Panc1 (cell line): Measurements from ENCODE around the gene IL37. TPM values are rescaled to one million over a fixed set of nuclear protein-coding genes. Genes with fewer than 3 reads are reported as not detected.

Experiments used
- ATAC-seq: fragments of 200-7000 bp; cut with Tn5 transposase; 2 replicates; pipeline ENCODE4 v1.9.1; 2020; ENCODE audit warnings: mild to moderate bottlenecking, moderate library complexity
- BruUV-seq: library from RNA; stranded (reverse); fragments of 400-500 nt; replicated peaks from 2 replicates; lab custom pipeline; 2021; lab: Mats Ljungman, UMichigan
- CTCF ChIA-PET: fragments of 300-600 bp; sonication (Branson Sonifier 250); formaldehyde crosslinking; loops from one replicate; lab custom pipeline; 2022; ENCODE audit warnings: antibody characterized with exemption; lab: Charles Lee
- POLR2A ChIA-PET: fragments of 300-600 bp; sonication (Branson Sonifier 250); formaldehyde crosslinking; loops from one replicate; lab custom pipeline; 2022; ENCODE audit warnings: antibody characterized with exemption; lab: Charles Lee
- DNase-seq: peaks from one replicate; pipeline ENCODE4 v3.0.0-alpha.2; 2010; ENCODE audit warnings: low read depth, low spot score
- H3K27ac ChIP-seq: 2 replicates; pipeline ENCODE4 v1.5.1; 2011; ENCODE audit warnings: mild to moderate bottlenecking, low read length, inconsistent platforms
- H3K27me3 ChIP-seq: fragments of 200-500 bp; sonication (Bioruptor generic); 2 replicates; pipeline ENCODE4 v1.6.0; 2014; ENCODE audit warnings: low read length, inconsistent platforms; ENCODE audit not compliant: control insufficient read depth, insufficient read depth
- H3K36me3 ChIP-seq: fragments of 200-500 bp; sonication (Bioruptor generic); 2 replicates; pipeline ENCODE4 v1.5.1; 2014; ENCODE audit warnings: inconsistent platforms, mild to moderate bottlenecking, low read length, moderate library complexity; ENCODE audit not compliant: control insufficient read depth, insufficient read depth
- H3K4me1 ChIP-seq: 2 replicates; pipeline ENCODE4 v1.5.1; 2011; ENCODE audit warnings: inconsistent platforms, mild to moderate bottlenecking, low read length, moderate library complexity; ENCODE audit not compliant: control insufficient read depth, insufficient read depth
- H3K4me3 ChIP-seq, 2 experiments: 2 replicates each; pipeline ENCODE4 v1.5.1; 2011 to 2012; ENCODE audit warnings: low read depth in 2 of 2, low read length in 2 of 2, mild to moderate bottlenecking in 2 of 2, inconsistent platforms in 1 of 2, moderate library complexity in 1 of 2
- H3K9me3 ChIP-seq: fragments of 200-500 bp; sonication (Bioruptor generic); 2 replicates; pipeline ENCODE4 v1.5.1; 2014; ENCODE audit warnings: low read depth, mild to moderate bottlenecking, inconsistent platforms, low read length, moderate library complexity; ENCODE audit not compliant: control insufficient read depth, insufficient read depth
- CTCF ChIP-seq: fragments of 450-650 bp; IDR thresholded peaks from 2 replicates; pipeline ENCODE4 v1.5.1; 2017; ENCODE audit warnings: mild to moderate bottlenecking
- POLR2AphosphoS5 ChIP-seq: IDR thresholded peaks from 2 replicates; pipeline ENCODE4 v1.6.1; 2012; ENCODE audit warnings: mild to moderate bottlenecking, low read depth, low read length, moderate library complexity
- SIN3A ChIP-seq: IDR thresholded peaks from 2 replicates; pipeline ENCODE4 v1.6.1; 2012; ENCODE audit warnings: low read depth, mild to moderate bottlenecking, low read length, moderate library complexity, borderline replicate concordance; ENCODE audit not compliant: insufficient read depth
- TCF7L2 ChIP-seq: IDR thresholded peaks from 2 replicates; pipeline ENCODE4 v1.6.1; 2011; ENCODE audit warnings: mild to moderate bottlenecking, low read depth, low read length, inconsistent platforms
- in situ Hi-C: cut with HindIII; loops from 2 replicates; pipeline ENCODE4 v1.10.0; 2016; ENCODE audit warnings: low sequenced_read_pairs, low pct_unique_long_range_greater_than_20kb
- intact Hi-C: fragments of 100-400 bp; cut with micrococcal nuclease; formaldehyde crosslinking; loops from one replicate; pipeline ENCODE4 v1.10.0; 2022; ENCODE audit not compliant: unreplicated experiment
- total RNA-seq: library from RNA; stranded (reverse); gene quantifications from one replicate; pipeline ENCODE4 v1.2.1, GENCODE V29; 2021; ENCODE audit not compliant: unreplicated experiment
- TF ChIP-seq, protein P1 (sequence below), 2 experiments: IDR thresholded peaks; 2 replicates each; pipeline ENCODE4 v1.6.1; 2011 to 2012; ENCODE audit warnings: low read depth in 2 of 2, control low read depth in 1 of 2, low read length in 1 of 2, mild to moderate bottlenecking in 1 of 2, moderate library complexity in 1 of 2; ENCODE audit not compliant: insufficient read depth in 1 of 2

The IL37 gene
- total RNA-seq, 1 experiment from 2014 or later = not detected

DNA sequence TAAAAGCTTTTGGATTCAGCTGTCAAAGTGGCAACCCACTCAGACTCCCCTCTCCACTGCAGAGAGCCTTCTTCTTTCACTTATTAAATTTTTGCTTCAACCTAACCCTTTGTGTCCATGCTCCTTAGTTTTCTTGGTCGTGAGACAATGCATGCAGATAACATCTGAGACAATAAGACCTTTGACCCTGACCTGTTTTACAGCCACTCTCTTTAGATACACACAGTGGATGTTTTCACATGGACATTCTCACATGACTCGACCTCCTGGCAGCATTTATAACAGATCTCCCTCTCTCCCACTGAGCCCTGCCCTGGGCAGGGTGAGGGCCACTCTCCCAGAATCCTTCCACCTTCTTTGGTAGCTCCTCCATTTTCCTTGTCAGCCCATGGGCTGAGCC lies 36.4 kb downstream of the IL37 start:
- Histone ChIP-seq H3K27ac (no peak overlapping the region), H3K9me3 (no peaks in the 10 kb centered on the region), H3K36me3 (no peaks in the 10 kb centered on the region), H3K4me1 (no peaks in the 10 kb centered on the region), H3K4me3 (no peak overlapping the region), H3K27me3 (0 out of 2 replicates have a peak, but pooled peaks cover 4% of the 10 kb centered on the region)
- ChIA-PET POLR2A (no interaction called here), CTCF (no interaction called here)
- BruUV-seq = no TSS peak
- intact Hi-C loops = no loop called here
- no peak for DNase-seq
- no peak for ATAC-seq
- TF ChIP-seq, protein P1, sequence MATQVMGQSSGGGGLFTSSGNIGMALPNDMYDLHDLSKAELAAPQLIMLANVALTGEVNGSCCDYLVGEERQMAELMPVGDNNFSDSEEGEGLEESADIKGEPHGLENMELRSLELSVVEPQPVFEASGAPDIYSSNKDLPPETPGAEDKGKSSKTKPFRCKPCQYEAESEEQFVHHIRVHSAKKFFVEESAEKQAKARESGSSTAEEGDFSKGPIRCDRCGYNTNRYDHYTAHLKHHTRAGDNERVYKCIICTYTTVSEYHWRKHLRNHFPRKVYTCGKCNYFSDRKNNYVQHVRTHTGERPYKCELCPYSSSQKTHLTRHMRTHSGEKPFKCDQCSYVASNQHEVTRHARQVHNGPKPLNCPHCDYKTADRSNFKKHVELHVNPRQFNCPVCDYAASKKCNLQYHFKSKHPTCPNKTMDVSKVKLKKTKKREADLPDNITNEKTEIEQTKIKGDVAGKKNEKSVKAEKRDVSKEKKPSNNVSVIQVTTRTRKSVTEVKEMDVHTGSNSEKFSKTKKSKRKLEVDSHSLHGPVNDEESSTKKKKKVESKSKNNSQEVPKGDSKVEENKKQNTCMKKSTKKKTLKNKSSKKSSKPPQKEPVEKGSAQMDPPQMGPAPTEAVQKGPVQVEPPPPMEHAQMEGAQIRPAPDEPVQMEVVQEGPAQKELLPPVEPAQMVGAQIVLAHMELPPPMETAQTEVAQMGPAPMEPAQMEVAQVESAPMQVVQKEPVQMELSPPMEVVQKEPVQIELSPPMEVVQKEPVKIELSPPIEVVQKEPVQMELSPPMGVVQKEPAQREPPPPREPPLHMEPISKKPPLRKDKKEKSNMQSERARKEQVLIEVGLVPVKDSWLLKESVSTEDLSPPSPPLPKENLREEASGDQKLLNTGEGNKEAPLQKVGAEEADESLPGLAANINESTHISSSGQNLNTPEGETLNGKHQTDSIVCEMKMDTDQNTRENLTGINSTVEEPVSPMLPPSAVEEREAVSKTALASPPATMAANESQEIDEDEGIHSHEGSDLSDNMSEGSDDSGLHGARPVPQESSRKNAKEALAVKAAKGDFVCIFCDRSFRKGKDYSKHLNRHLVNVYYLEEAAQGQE (IDR thresholded peaks at IDR 0.05; ENCODE audit: insufficient read depth in 1 of 2, low read depth in 2 of 2, low read length in 1 of 2) = no peak
- no peak for TF ChIP-seq SIN3A
- TF ChIP-seq CTCF = no peak
- TF ChIP-seq POLR2AphosphoS5 = no peak
- no peak for TF ChIP-seq TCF7L2
- in situ Hi-C loops = no loop called here

DNA sequence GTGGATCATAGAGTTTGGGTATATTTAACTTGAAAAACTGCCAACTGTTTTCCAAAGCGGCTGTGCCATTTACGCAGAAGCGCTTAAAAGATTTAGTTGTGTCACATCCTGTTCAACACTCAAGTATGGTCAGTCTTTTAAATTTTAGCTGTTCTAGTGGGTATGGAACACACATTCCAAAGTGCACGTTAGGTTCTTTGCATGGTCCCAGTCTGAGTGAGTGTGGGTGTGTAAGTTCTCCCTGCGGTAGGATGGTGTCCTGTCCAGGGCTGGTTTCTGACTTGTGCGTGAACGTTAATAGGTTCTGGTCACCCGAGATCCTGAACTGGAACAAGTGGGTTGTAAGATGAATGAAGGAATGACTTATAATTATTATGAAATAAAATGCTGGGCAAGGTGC lies 38.5 kb downstream of the IL37 start:
- ATAC-seq (no peak), DNase-seq (no peak)
- in situ Hi-C loops = no loop called here
- no peaks in the 10 kb centered on the region for H3K4me1 ChIP-seq
- no peak overlapping the region for H3K4me3 ChIP-seq
- H3K9me3 ChIP-seq = no peaks in the 10 kb centered on the region
- CTCF ChIA-PET = no interaction called here
- intact Hi-C loops = no loop called here
- no peak overlapping the region for H3K27ac ChIP-seq
- POLR2A ChIA-PET = no interaction called here
- TF ChIP-seq POLR2AphosphoS5 = no peak
- TF ChIP-seq SIN3A = no peak
- TF ChIP-seq, protein P1 (IDR thresholded peaks at IDR 0.05; ENCODE audit: insufficient read depth in 1 of 2, low read depth in 2 of 2, low read length in 1 of 2) = no peak
- no peak for TF ChIP-seq TCF7L2
- TF ChIP-seq CTCF = no peak
- no peaks in the 10 kb centered on the region for H3K36me3 ChIP-seq
- no TSS peak for BruUV-seq
- peaks cover 7% of the 10 kb centered on the region; the same call in 1 of the 2 replicates for H3K27me3 ChIP-seq
